Limb (tissue), 2 donors: ENCODE data around the gene APAF1.

Source experiments
- DNase-seq, 2 donors: peaks; one replicate each; pipeline ENCODE4 v3.0.0-alpha.2; 2016; ENCODE audit errors: extremely low spot score in 2 of 2

APAF1 gene

GRCh38 chr12:98724384-98725155, 79.5 kb downstream of the APAF1 start:
- DNase-seq, result no peak

- peak; percentile 21 to 54 for DNase-seq
Observed at GRCh38 chr12:98725476-98726247, 80.6 kb downstream of the APAF1 start.

- DNase-seq, result no peak
Observed at GRCh38 chr12:98727196-98727595, 82.1 kb downstream of the APAF1 start.

GRCh38 chr12:98730412-98730811, 85.3 kb downstream of the APAF1 start:
- no peak for DNase-seq

- DNase-seq, result no peak
Observed at GRCh38 chr12:98733667-98734350, 88.7 kb downstream of the APAF1 start.

GRCh38 chr12:98735821-98736220, 90.7 kb downstream of the APAF1 start:
- DNase-seq, result no peak

- no peak for DNase-seq
Observed at GRCh38 chr12:98736352-98737321, 91.5 kb downstream of the APAF1 start.

GRCh38 chr12:98737322-98737712, 92.2 kb downstream of the APAF1 start:
- DNase-seq, result no peak

- DNase-seq, result no peak
Observed at GRCh38 chr12:98738002-98738401, 92.9 kb downstream of the APAF1 start.

GRCh38 chr12:98738539-98738938, 93.4 kb downstream of the APAF1 start:
- DNase-seq, result no peak

- DNase-seq, result no peak
Observed at GRCh38 chr12:98740751-98741150, 95.7 kb downstream of the APAF1 start.

GRCh38 chr12:98741196-98741555, 96.1 kb downstream of the APAF1 start:
- no peak for DNase-seq

GRCh38 chr12:98741556-98742265, 96.6 kb downstream of the APAF1 start:
- DNase-seq, result no peak

GRCh38 chr12:98743362-98743953, 98.4 kb downstream of the APAF1 start:
- DNase-seq, result no peak

- no peak for DNase-seq
Observed at GRCh38 chr12:98744680-98745079, 99.6 kb downstream of the APAF1 start.

- DNase-seq, result peak in 1 of 2 donors; percentile 69
Observed at GRCh38 chr12:98745578-98746391, 100.7 kb downstream of the APAF1 start.

- no peak for DNase-seq
Observed at GRCh38 chr12:98748463-98748862, 103.4 kb downstream of the APAF1 start.

GRCh38 chr12:98750511-98750910, 105.4 kb downstream of the APAF1 start:
- DNase-seq, result peak in 1 of 2 donors; percentile 11

- DNase-seq, result no peak
Observed at GRCh38 chr12:98751580-98752115, 106.6 kb downstream of the APAF1 start.
